Kidney (tissue), 14 donors: ENCODE data around the gene DHRS7B. TPM values are rescaled to one million over a fixed set of nuclear protein-coding genes. Genes with fewer than 3 reads are reported as not detected.

Source experiments
- DNase-seq, 5 donors: peaks; one replicate each; pipeline ENCODE4 v3.0.0-alpha.2; 2013 to 2020
- FAIRE-seq: peaks from 2 replicates; lab custom pipeline; 2012; peaks lifted over from hg19 to GRCh38; lab: Jason Lieb, UNC
- H3K27ac ChIP-seq, 2 donors: one replicate each; pipeline ENCODE4 v1.7.0; 2013; ENCODE audit warnings: low read depth in 2 of 2, low read length in 2 of 2, inconsistent platforms in 1 of 2
- H3K27me3 ChIP-seq: one replicate; pipeline ENCODE4 v1.7.1; 2013; ENCODE audit warnings: low read length, inconsistent platforms; ENCODE audit not compliant: control insufficient read depth, insufficient read depth
- H3K36me3 ChIP-seq, 3 donors: one replicate each; pipeline versions ENCODE4 v1.7.0 to v1.7.1; 2013; ENCODE audit warnings: low read length in 3 of 3, control low read depth in 1 of 3, inconsistent platforms in 1 of 3; ENCODE audit not compliant: insufficient read depth in 3 of 3, control insufficient read depth in 2 of 3
- H3K4me1 ChIP-seq, 3 donors: one replicate each; pipeline versions ENCODE4 v1.7.0 to v1.7.1; 2013; ENCODE audit warnings: low read length in 3 of 3, inconsistent platforms in 1 of 3, low read depth in 1 of 3; ENCODE audit not compliant: control insufficient read depth in 2 of 3, insufficient read depth in 2 of 3
- H3K4me3 ChIP-seq, 3 donors: one replicate each; pipeline versions ENCODE4 v1.7.0 to v1.8.1; 2013; ENCODE audit warnings: low read length in 3 of 3, control low read depth in 1 of 3, inconsistent platforms in 1 of 3
- H3K9ac ChIP-seq, 3 donors: one replicate each; pipeline versions ENCODE4 v1.7.0 to v1.7.1; 2013; ENCODE audit warnings: low read length in 3 of 3, control low read depth in 1 of 3, inconsistent platforms in 1 of 3
- H3K9me3 ChIP-seq, 3 donors: one replicate each; pipeline versions ENCODE4 v1.7.0 to v1.7.1; 2013; ENCODE audit warnings: low read length in 3 of 3, control low read depth in 1 of 3, inconsistent platforms in 1 of 3; ENCODE audit not compliant: control insufficient read depth in 2 of 3, insufficient read depth in 1 of 3
- CTCF ChIP-seq: IDR thresholded peaks from 3 replicates; pipeline ENCODE4 v1.5.1; 2012; ENCODE audit warnings: mild to moderate bottlenecking, moderate library complexity, borderline replicate concordance; ENCODE audit not compliant: insufficient read depth; ENCODE audit errors: extremely low read depth
- intact Hi-C: fragments of 100-400 bp; cut with DNase I; formaldehyde crosslinking; loops from one replicate; pipeline ENCODE4 v1.11.1; 2022
- polyA plus RNA-seq: library from polyadenylated mRNA; stranded (reverse); fragments of 350-450 nt; fragmentation: Illumina TruSeq; extraction: RNeasy Lipid Tissue Mini Kit (QIAGEN cat#74804); gene quantifications from one replicate; pipeline ENCODE4 v1.2.3, GENCODE V29; 2014; ENCODE audit warnings: low read depth, low replicate concordance; ENCODE audit not compliant: insufficient read depth
- total RNA-seq: library from RNA; stranded (reverse); fragmentation: NEBNext Ultra II Directional; extraction: Animal tissue kit (Norgen Biotek cat#: 25700); gene quantifications from one replicate; pipeline ENCODE4 v1.2.1, GENCODE V29; 2021
- donor health status: control.
- donor health status: control.
- donor health status: control.
- donor health status: control.
- donor health status: control.
- donor health status: DM: yes; HTN: yes; CAD: no.
- donor health status: Normal renal cell carcinoma (clear cell type).

DHRS7B gene
- total and polyA plus RNA-seq, 2 donors from 2014 or later: 19.9 to 58.8 TPM

GRCh38 chr17:21208352-21208751 lies 81.6 kb downstream of the DHRS7B start:
- H3K27me3 ChIP-seq: no peaks in the 10 kb centered on the region
- DNase-seq (no peak), FAIRE-seq (no peak)
- no peak overlapping the region for H3K27ac ChIP-seq
- H3K36me3 ChIP-seq: no peaks in the 10 kb centered on the region
- no peak overlapping the region for H3K4me3 ChIP-seq
- intact Hi-C loops: no loop called here
- no peak overlapping the region for H3K9ac ChIP-seq
- no peak for TF ChIP-seq CTCF
- H3K9me3 ChIP-seq: no peaks in the 10 kb centered on the region
- H3K4me1 ChIP-seq: peaks cover 2 to 32% (median 17%) of the 10 kb centered on the region in 3 donors

- no peak overlapping the region for H3K9ac ChIP-seq
- peaks cover 2 to 33% (median 17%) of the 10 kb centered on the region in 3 donors for H3K4me1 ChIP-seq
- no peak for TF ChIP-seq CTCF
- H3K36me3 ChIP-seq: no peaks in the 10 kb centered on the region
- DNase-seq (peak in 4 of 5 donors; percentile 48 to 87 (median 60)), FAIRE-seq (no peak)
- peak overlapping the region; percentile 48 to 61 for H3K27ac ChIP-seq
- no peaks in the 10 kb centered on the region for H3K27me3 ChIP-seq
- H3K4me3 ChIP-seq: no peak overlapping the region
- no peaks in the 10 kb centered on the region for H3K9me3 ChIP-seq
- intact Hi-C loops: no loop called here
Observed at GRCh38 chr17:21209511-21210175, 82.9 kb downstream of the DHRS7B start.

GRCh38 chr17:21210411-21211076 lies 83.8 kb downstream of the DHRS7B start:
- H3K27me3 ChIP-seq: no peaks in the 10 kb centered on the region
- no peak for TF ChIP-seq CTCF
- H3K36me3 ChIP-seq: no peaks in the 10 kb centered on the region
- FAIRE-seq (no peak), DNase-seq (peak in 3 of 5 donors; percentile 16 to 40 (median 37))
- peaks cover 2 to 36% (median 21%) of the 10 kb centered on the region in 3 donors for H3K4me1 ChIP-seq
- no peaks in the 10 kb centered on the region for H3K9me3 ChIP-seq
- H3K9ac ChIP-seq: no peak overlapping the region
- H3K27ac ChIP-seq: peak overlapping the region; percentile 3 to 48
- H3K4me3 ChIP-seq: no peak overlapping the region
- intact Hi-C loops: no loop called here
